Heart left ventricle (tissue), 16 donors: ENCODE data around the gene COMMD10. TPM values are rescaled to one million over a fixed set of nuclear protein-coding genes. Genes with fewer than 3 reads are reported as not detected.

ENCODE experiments used
- ATAC-seq, 4 donors: fragments of 200-7000 bp; cut with Tn5 transposase; one replicate each; pipeline ENCODE4 v1.9.1; 2020 to 2022; ENCODE audit warnings: moderate library complexity in 4 of 4, mild to moderate bottlenecking in 3 of 4, moderate number of reproducible peaks in 1 of 4
- DNase-seq, 5 donors: peaks; one replicate each; pipeline ENCODE4 v3.0.0-alpha.2; 2020
- H3K27ac ChIP-seq, 12 donors: fragments of 200-600 bp; sonication (generic) in 4 of 12; one replicate each; pipeline versions ENCODE4 v1.5.0 to v1.8.0; 2016 to 2022; ENCODE audit warnings: mild to moderate bottlenecking in 2 of 12
- H3K27me3 ChIP-seq, 9 donors: fragments of 200-600 bp; sonication (generic) in 2 of 9; one replicate each; pipeline versions ENCODE4 v1.5.1 to v1.8.0; 2016 to 2022; ENCODE audit warnings: mild to moderate bottlenecking in 3 of 9
- H3K36me3 ChIP-seq, 9 donors: fragments of 200-600 bp; sonication (generic) in 2 of 9; one replicate each; pipeline versions ENCODE4 v1.5.0 to v1.8.0; 2018 to 2022; ENCODE audit warnings: mild to moderate bottlenecking in 2 of 9
- H3K4me1 ChIP-seq, 12 donors: fragments of 200-600 bp; sonication (generic) in 4 of 12; one replicate each; pipeline versions ENCODE4 v1.5.0 to v1.8.0; 2016 to 2022; ENCODE audit warnings: mild to moderate bottlenecking in 3 of 12
- H3K4me3 ChIP-seq, 12 donors: fragments of 200-600 bp; sonication (generic) in 4 of 12; one replicate each; pipeline versions ENCODE4 v1.5.0 to v1.8.0; 2017 to 2022; ENCODE audit warnings: mild to moderate bottlenecking in 9 of 12, moderate library complexity in 4 of 12
- H3K9me3 ChIP-seq, 12 donors: fragments of 200-600 bp; sonication (generic) in 4 of 12; one replicate each; pipeline versions ENCODE4 v1.5.0 to v1.8.0; 2016 to 2022; ENCODE audit warnings: mild to moderate bottlenecking in 1 of 12
- POLR2A ChIP-seq, 2 donors: fragments of 450-650 bp; IDR thresholded peaks; one replicate each; pipeline ENCODE4 v1.6.1; 2017; ENCODE audit warnings: antibody characterized with exemption in 2 of 2, mild to moderate bottlenecking in 2 of 2, moderate library complexity in 2 of 2
- WGBS, 4 donors: extraction: QIAGEN DNeasy Blood & Tissue Kit in 2 of 4; methylation state at CpG; one replicate each; pipeline versions ENCODE4 v1.1.5 to v1.1.7; 2013 to 2018; 5-methylcytosine and 5-hydroxymethylcytosine counted together
- intact Hi-C, 10 donors: fragments of 100-400 bp; cut with DNase I; formaldehyde crosslinking; loops; one replicate each; pipeline versions ENCODE4 v1.11.1 to v1.14.2; 2022
- polyA plus RNA-seq, 2 donors: library from polyadenylated mRNA; stranded (reverse); fragments of 200-250 nt; gene quantifications; one replicate each; pipeline ENCODE4 v1.2.3, GENCODE V29; 2013
- total RNA-seq, 9 donors: library from RNA; depleted of rRNA in 2 of 9; stranded (reverse); fragments of >200 nt in 2 of 9; fragmentation: NEBNext Ultra II Directional in 3 of 9; extraction: Animal tissue kit (Norgen Biotek cat#: 25700) in 3 of 9; gene quantifications; one replicate each; pipeline versions ENCODE4 v1.1.0 to v1.2.4, GENCODE V29; 2016 to 2023
- TF ChIP-seq, protein P1 (sequence below), 12 donors: fragments of 200-600 bp; sonication (generic) in 4 of 12; IDR thresholded peaks; one replicate each; pipeline versions ENCODE4 v1.5.0 to v1.8.0; 2018 to 2022; ENCODE audit warnings: antibody characterized with exemption in 12 of 12, mild to moderate bottlenecking in 5 of 12
- donor health status: ischemic (EF 13 %, LVEDD 7.1; RV severe dilation, severe dysfunction).
- donor health status: healthy with polysubstance abuse.
- donor health status: DM: no; HTN: yes; CAD: no.
- donor health status: DM: no; HTN: no; CAD: no.
- donor health status: ischemic (EF 25% LVEDD 6.9; RV normal size, moderate dysfunction).
- donor health status: ischemic (EF 25% LVEDD 5.7; RV mildly dilated, moderate dysfunction).
- donor health status: healthy.
- donor health status: DM: yes; HTN: yes; CAD: no.
- donor health status: ischemic (EF 35%, LVEDD 5.7; RV mildly dilated, moderate dysfunction).
- donor health status: nonischemic (EF 11% LVEDD 7.7; RV severe dilation, severe dysfunction).
- donor health status: DM: yes; HTN: yes; CAD: no.
- donor health status: PGD.
- donor health status: ischemic (EF 29% LVEDD 5.4; RV normal size, mild dysfunction).
- donor health status: nonischemic (EF 23%, LVEDD 6.1; RV moderate dilation, normal function).

The COMMD10 gene
- total and polyA plus RNA-seq, 11 donors = 25.2 to 42.2 (median 29.8) TPM

DNA sequence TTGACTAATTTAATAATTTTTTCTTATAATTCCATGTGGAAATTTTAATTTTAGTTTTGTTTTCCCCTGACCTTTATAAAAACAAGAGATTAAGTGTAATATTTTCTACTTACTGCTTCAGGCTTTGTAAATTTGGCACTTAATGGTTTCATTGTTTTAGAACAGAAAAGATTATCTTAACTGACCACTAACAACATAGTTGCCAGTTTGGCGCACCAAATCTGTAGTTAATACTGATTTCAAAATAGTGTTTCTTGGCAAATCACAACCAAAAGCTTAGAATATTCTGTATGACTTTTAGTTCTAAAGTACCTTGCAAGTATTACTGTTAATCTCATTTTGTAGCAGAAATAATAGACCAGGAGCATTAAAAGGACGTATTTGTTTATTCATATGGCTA lies 124.3 kb downstream of the COMMD10 start:
- no peak for TF ChIP-seq POLR2A (IDR thresholded peaks at IDR 0.05)
- TF ChIP-seq, protein P1, sequence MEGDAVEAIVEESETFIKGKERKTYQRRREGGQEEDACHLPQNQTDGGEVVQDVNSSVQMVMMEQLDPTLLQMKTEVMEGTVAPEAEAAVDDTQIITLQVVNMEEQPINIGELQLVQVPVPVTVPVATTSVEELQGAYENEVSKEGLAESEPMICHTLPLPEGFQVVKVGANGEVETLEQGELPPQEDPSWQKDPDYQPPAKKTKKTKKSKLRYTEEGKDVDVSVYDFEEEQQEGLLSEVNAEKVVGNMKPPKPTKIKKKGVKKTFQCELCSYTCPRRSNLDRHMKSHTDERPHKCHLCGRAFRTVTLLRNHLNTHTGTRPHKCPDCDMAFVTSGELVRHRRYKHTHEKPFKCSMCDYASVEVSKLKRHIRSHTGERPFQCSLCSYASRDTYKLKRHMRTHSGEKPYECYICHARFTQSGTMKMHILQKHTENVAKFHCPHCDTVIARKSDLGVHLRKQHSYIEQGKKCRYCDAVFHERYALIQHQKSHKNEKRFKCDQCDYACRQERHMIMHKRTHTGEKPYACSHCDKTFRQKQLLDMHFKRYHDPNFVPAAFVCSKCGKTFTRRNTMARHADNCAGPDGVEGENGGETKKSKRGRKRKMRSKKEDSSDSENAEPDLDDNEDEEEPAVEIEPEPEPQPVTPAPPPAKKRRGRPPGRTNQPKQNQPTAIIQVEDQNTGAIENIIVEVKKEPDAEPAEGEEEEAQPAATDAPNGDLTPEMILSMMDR (IDR thresholded peaks at IDR 0.05) = no peak
- no peak for ATAC-seq
- peaks cover 0 to 5% (median 0%) of the 10 kb centered on the region in 12 donors for H3K4me1 ChIP-seq
- no peak for DNase-seq
- H3K27ac ChIP-seq = no peak overlapping the region
- no peaks in the 10 kb centered on the region for H3K36me3 ChIP-seq
- no peak overlapping the region for H3K4me3 ChIP-seq
- H3K27me3 ChIP-seq = no peaks in the 10 kb centered on the region
- intact Hi-C loops = no loop called here
- 71 to 84% (median 79%) methylated on average over 2 of the region's 2 CpGs for WGBS, 4 donors
- no peaks in the 10 kb centered on the region for H3K9me3 ChIP-seq

DNA sequence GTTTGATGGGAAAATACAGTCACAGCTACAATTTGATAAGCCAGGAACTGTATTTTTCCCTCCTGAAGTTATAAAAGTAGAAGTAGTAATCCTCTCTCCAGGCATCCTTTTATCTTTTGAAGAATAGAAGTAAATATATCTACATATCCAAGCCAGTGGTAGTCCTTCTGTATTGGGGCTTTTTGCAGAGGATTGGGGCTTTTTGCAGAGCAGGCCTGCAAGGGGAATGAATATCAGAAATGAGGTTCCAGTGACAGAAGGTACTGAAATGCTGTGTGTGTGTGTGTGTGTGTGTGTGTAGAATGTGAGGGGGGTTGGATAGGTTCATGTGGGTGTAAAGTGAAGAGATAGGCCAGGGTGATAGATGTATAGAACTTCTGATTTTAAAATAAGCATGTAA lies 127.4 kb downstream of the COMMD10 start:
- ATAC-seq = no peak

DNA sequence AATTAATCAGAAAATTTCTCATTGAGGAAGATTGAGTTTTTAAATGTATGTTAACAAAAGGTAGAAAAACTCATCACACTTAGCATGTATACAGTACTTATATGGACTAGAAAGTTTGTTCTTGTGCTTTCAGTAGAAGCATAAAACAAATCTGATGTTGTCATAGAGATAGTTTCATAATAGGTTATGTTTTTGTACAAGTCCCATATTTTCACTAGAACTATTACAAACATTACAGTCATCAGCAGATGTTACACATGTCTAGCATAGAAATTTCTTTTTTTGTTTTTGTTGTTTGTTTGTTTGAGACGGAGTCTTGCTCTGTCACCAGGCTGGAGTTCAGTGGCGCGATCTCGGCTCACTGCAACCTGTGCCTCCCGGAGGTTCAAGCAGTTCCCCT lies 131.4 kb downstream of the COMMD10 start:
- Histone ChIP-seq H3K9me3 (no peaks in the 10 kb centered on the region), H3K4me1 (no peaks in the 10 kb centered on the region), H3K27me3 (no peaks in the 10 kb centered on the region), H3K4me3 (no peak overlapping the region), H3K36me3 (no peaks in the 10 kb centered on the region), H3K27ac (no peak overlapping the region)
- ATAC-seq = no peak
- TF ChIP-seq, protein P1 (IDR thresholded peaks at IDR 0.05) = no peak
- TF ChIP-seq POLR2A (IDR thresholded peaks at IDR 0.05) = no peak
- no peak for DNase-seq
- WGBS, 4 donors = 95 to 99% (median 98%) methylated on average over 5 of the region's 5 CpGs
- intact Hi-C loops = no loop called here

More for the DNA sequence above, 127.4 kb downstream of the COMMD10 start:
- H3K36me3 ChIP-seq = no peaks in the 10 kb centered on the region
- H3K27ac ChIP-seq = no peak overlapping the region
- H3K4me1 ChIP-seq = peaks cover 0 to 5% (median 0%) of the 10 kb centered on the region in 12 donors
- intact Hi-C loops = no loop called here
- no peak overlapping the region for H3K4me3 ChIP-seq
- H3K9me3 ChIP-seq = no peaks in the 10 kb centered on the region
- no peak for DNase-seq
- TF ChIP-seq, protein P1 (IDR thresholded peaks at IDR 0.05) = no peak
- no peak for TF ChIP-seq POLR2A (IDR thresholded peaks at IDR 0.05)
- H3K27me3 ChIP-seq = no peaks in the 10 kb centered on the region

DNA sequence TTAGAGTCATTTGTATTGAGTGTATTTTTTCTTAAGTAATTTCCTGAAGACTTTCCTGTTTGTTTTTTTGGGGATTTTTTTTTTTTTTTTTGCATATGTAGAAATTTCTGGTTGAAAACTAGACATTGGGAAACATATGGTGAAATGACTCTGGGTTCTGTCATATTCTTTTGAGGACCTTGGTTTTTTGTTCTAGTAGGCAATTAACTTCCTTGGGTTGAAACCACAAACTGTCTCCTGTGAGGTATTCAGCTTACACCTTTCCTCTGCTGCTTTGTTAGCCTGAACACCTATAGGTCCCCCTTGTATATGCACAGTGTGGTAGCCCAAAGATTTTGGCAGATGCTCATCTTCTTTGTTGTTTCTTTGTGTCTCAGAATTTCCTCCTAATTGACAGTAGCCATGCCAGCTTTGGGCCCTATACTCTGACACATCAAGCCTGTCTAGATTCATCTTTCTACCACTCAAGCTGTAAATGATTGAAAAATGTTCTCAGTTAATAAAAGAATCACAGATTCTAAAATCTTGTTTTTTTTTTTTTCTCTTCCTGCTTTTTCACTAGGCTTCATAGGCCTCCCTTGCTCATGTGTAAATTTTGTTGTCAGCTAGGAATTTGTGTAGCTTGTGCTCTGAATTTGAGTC lies 140.6 kb downstream of the COMMD10 start:
- Histone ChIP-seq H3K27ac (no peak overlapping the region), H3K27me3 (no peaks in the 10 kb centered on the region), H3K9me3 (peaks cover 0 to 18% (median 3%) of the 10 kb centered on the region in 12 donors), H3K4me1 (no peaks in the 10 kb centered on the region), H3K4me3 (no peak overlapping the region), H3K36me3 (no peaks in the 10 kb centered on the region)
- DNase-seq (no peak), ATAC-seq (no peak)
- intact Hi-C loops = no loop called here
- no peak for TF ChIP-seq POLR2A (IDR thresholded peaks at IDR 0.05)
- TF ChIP-seq, protein P1 (IDR thresholded peaks at IDR 0.05) = no peak
